ENCODE data around the gene IL9. TPM values are rescaled to one million over a fixed set of nuclear protein-coding genes. Genes with fewer than 3 reads are reported as not detected.

The IL9 gene
- total RNA-seq, 1 experiment from 2014 or later: not detected

DNA sequence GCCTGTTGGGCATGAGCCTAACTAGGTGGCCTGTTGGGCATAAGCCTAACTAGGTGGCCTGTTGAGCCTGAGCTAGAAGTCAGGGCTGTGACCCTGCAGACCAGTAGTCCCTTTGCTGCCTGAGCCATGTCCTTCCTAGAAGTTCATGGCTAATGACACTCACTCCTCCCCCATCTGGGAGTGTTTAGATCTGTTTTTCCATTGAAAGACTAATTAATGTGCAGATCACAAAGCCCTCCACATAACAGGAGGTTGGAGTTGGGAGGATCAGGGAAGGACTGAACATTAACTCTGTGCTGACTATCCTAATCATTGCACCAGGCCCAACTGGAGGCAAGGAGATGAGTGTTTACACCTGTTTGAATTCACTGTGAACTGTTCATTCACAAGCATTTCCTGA, 33.6 kb downstream of the IL9 start:
- no peak for TF ChIP-seq REST (IDR thresholded peaks at IDR 0.05; ENCODE audit: insufficient read depth in 1 of 2, low read depth in 2 of 2, low read length in 1 of 2)
- no peak for TF ChIP-seq POLR2AphosphoS5 (IDR thresholded peaks at IDR 0.05; ENCODE audit: low read depth, low read length)
- no peak for TF ChIP-seq SIN3A (IDR thresholded peaks at IDR 0.05; ENCODE audit: borderline replicate concordance, insufficient read depth, low read depth, low read length)
- no peak for TF ChIP-seq TCF7L2 (IDR thresholded peaks at IDR 0.05; ENCODE audit: low read depth, low read length)
- no peaks in the 10 kb centered on the region for H3K4me1 ChIP-seq (ENCODE audit: control insufficient read depth, insufficient read depth, low read length)
- POLR2A ChIA-PET: no interaction called here
- in situ Hi-C loops (cut with HindIII; ENCODE audit: low pct_unique_long_range_greater_than_20kb, low sequenced_read_pairs) (no loop called here), intact Hi-C loops (cut with micrococcal nuclease; ENCODE audit: unreplicated experiment) (no loop called here)
- DNase-seq (ENCODE audit: low read depth, low spot score) (no peak), ATAC-seq (no peak)
- no peaks in the 10 kb centered on the region for H3K9me3 ChIP-seq (ENCODE audit: control insufficient read depth, insufficient read depth, low read depth, low read length)
- H3K27ac ChIP-seq (ENCODE audit: low read length): no peak overlapping the region
- CTCF ChIA-PET: no interaction called here
- H3K4me3 ChIP-seq (ENCODE audit: low read depth in 2 of 2, low read length in 2 of 2): no peak overlapping the region
- no TSS peak for BruUV-seq (replicated peaks)
- no peaks in the 10 kb centered on the region for H3K27me3 ChIP-seq (ENCODE audit: control insufficient read depth, insufficient read depth, low read length)
- no peaks in the 10 kb centered on the region for H3K36me3 ChIP-seq (ENCODE audit: control insufficient read depth, insufficient read depth, low read length)

GRCh38 chr5:135861641-135862040, 34.0 kb downstream of the IL9 start:
- ChIA-PET CTCF (no interaction called here), POLR2A (no interaction called here)
- no peak for DNase-seq (ENCODE audit: low read depth, low spot score)
- in situ Hi-C loops (cut with HindIII; ENCODE audit: low pct_unique_long_range_greater_than_20kb, low sequenced_read_pairs) (no loop called here), intact Hi-C loops (cut with micrococcal nuclease; ENCODE audit: unreplicated experiment) (no loop called here)
- no peak overlapping the region for H3K4me3 ChIP-seq (ENCODE audit: low read depth in 2 of 2, low read length in 2 of 2)
- H3K4me1 ChIP-seq (ENCODE audit: control insufficient read depth, insufficient read depth, low read length): no peaks in the 10 kb centered on the region
- H3K27me3 ChIP-seq (ENCODE audit: control insufficient read depth, insufficient read depth, low read length): no peaks in the 10 kb centered on the region
- no TSS peak for BruUV-seq (replicated peaks)
- H3K9me3 ChIP-seq (ENCODE audit: control insufficient read depth, insufficient read depth, low read depth, low read length): no peaks in the 10 kb centered on the region
- H3K36me3 ChIP-seq (ENCODE audit: control insufficient read depth, insufficient read depth, low read length): no peaks in the 10 kb centered on the region
- ATAC-seq: no peak
- TF ChIP-seq POLR2AphosphoS5 (IDR thresholded peaks at IDR 0.05; ENCODE audit: low read depth, low read length) (no peak), REST (IDR thresholded peaks at IDR 0.05; ENCODE audit: insufficient read depth in 1 of 2, low read depth in 2 of 2, low read length in 1 of 2) (no peak), SIN3A (IDR thresholded peaks at IDR 0.05; ENCODE audit: borderline replicate concordance, insufficient read depth, low read depth, low read length) (no peak)
- TF ChIP-seq, protein P1, sequence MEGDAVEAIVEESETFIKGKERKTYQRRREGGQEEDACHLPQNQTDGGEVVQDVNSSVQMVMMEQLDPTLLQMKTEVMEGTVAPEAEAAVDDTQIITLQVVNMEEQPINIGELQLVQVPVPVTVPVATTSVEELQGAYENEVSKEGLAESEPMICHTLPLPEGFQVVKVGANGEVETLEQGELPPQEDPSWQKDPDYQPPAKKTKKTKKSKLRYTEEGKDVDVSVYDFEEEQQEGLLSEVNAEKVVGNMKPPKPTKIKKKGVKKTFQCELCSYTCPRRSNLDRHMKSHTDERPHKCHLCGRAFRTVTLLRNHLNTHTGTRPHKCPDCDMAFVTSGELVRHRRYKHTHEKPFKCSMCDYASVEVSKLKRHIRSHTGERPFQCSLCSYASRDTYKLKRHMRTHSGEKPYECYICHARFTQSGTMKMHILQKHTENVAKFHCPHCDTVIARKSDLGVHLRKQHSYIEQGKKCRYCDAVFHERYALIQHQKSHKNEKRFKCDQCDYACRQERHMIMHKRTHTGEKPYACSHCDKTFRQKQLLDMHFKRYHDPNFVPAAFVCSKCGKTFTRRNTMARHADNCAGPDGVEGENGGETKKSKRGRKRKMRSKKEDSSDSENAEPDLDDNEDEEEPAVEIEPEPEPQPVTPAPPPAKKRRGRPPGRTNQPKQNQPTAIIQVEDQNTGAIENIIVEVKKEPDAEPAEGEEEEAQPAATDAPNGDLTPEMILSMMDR (IDR thresholded peaks at IDR 0.05): no peak
- no peak overlapping the region for H3K27ac ChIP-seq (ENCODE audit: low read length)

Data from Panc1 (cell line).